ENCODE data around the gene CPEB1. TPM values are rescaled to one million over a fixed set of nuclear protein-coding genes. Genes with fewer than 3 reads are reported as not detected.
A peak's percentile ranks its signal among the peaks of the same experiment; 100 is the strongest.

CPEB1 gene
- total and polyA plus RNA-seq, 2 experiments from 2014 or later: 4.1 to 9.4 TPM

- TF ChIP-seq, protein P1, sequence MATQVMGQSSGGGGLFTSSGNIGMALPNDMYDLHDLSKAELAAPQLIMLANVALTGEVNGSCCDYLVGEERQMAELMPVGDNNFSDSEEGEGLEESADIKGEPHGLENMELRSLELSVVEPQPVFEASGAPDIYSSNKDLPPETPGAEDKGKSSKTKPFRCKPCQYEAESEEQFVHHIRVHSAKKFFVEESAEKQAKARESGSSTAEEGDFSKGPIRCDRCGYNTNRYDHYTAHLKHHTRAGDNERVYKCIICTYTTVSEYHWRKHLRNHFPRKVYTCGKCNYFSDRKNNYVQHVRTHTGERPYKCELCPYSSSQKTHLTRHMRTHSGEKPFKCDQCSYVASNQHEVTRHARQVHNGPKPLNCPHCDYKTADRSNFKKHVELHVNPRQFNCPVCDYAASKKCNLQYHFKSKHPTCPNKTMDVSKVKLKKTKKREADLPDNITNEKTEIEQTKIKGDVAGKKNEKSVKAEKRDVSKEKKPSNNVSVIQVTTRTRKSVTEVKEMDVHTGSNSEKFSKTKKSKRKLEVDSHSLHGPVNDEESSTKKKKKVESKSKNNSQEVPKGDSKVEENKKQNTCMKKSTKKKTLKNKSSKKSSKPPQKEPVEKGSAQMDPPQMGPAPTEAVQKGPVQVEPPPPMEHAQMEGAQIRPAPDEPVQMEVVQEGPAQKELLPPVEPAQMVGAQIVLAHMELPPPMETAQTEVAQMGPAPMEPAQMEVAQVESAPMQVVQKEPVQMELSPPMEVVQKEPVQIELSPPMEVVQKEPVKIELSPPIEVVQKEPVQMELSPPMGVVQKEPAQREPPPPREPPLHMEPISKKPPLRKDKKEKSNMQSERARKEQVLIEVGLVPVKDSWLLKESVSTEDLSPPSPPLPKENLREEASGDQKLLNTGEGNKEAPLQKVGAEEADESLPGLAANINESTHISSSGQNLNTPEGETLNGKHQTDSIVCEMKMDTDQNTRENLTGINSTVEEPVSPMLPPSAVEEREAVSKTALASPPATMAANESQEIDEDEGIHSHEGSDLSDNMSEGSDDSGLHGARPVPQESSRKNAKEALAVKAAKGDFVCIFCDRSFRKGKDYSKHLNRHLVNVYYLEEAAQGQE (IDR thresholded peaks at IDR 0.05; ENCODE audit: unreplicated experiment): no peak
- TF ChIP-seq NANOG (IDR thresholded peaks at IDR 0.05; ENCODE audit: borderline replicate concordance) (no peak), ZNF462 (CRISPR knock-in tag; IDR thresholded peaks at IDR 0.05) (no peak), JUNB (IDR thresholded peaks at IDR 0.05; ENCODE audit: unreplicated experiment) (no peak)
These were observed 52.0 kb downstream of the CPEB1 start (continued) for GRCh38 chr15:82595203-82595602.

DNA sequence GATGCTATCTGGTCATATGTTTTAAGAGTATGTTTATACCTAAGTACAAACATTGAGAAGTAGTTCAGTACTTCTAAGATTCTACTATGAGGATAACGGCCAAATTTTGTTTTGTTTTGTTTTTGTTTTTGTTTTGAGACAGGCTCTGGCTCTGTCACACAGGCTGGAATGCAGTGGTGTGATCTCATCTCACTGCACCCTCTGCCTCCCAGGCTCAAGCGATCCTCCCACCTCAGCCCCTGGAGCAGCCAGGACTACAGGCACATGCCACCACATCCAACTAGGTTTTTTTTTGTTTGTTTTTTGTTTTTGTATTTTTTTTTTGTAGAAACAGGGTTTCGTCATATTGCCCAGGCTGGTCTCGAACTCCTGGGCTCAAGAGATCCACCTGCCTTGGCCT lies 59.4 kb downstream of the CPEB1 start:
- H3K4me1 ChIP-seq (ENCODE audit: insufficient read depth): peaks cover 27% of the 10 kb centered on the region
- H3K36me3 Mint-ChIP-seq (ENCODE audit: low read depth): no peaks in the 10 kb centered on the region
- H3K9me3 Mint-ChIP-seq: no peaks in the 10 kb centered on the region
- no peak overlapping the region for H3K27ac Mint-ChIP-seq
- H4K20me1 ChIP-seq (replicated peaks; ENCODE audit: insufficient read depth): no peaks in the 10 kb centered on the region
- H3K79me2 ChIP-seq (replicated peaks; ENCODE audit: insufficient read depth): no peaks in the 10 kb centered on the region
- ATAC-seq (peak; percentile 63), DNase-seq (ENCODE audit: low spot score) (peak; percentile 29)
- H3K27me3 Mint-ChIP-seq (ENCODE audit: insufficient read depth, low read depth, poor library complexity): no peaks in the 10 kb centered on the region
- peaks cover 29% of the 10 kb centered on the region for H3K4me1 Mint-ChIP-seq
- H3K4me3 Mint-ChIP-seq: no peak overlapping the region
- no peak overlapping the region for H3K4me2 ChIP-seq
- no peaks in the 10 kb centered on the region for H3K36me3 ChIP-seq (ENCODE audit: insufficient read depth)
- H3K27me3 ChIP-seq (ENCODE audit: insufficient read depth): no peaks in the 10 kb centered on the region
- H3K9me2 ChIP-seq (ENCODE audit: insufficient read depth): no peaks in the 10 kb centered on the region
- no peak overlapping the region for H3K27ac ChIP-seq (ENCODE audit: low read depth)
- no peak overlapping the region for H2AFZ ChIP-seq
- no peak overlapping the region for H3K4me3 ChIP-seq
- no peaks in the 10 kb centered on the region for H3F3A ChIP-seq (replicated peaks; ENCODE audit: low read depth)
- TF ChIP-seq NANOG (IDR thresholded peaks at IDR 0.05; ENCODE audit: borderline replicate concordance): no peak
- no peak for TF ChIP-seq ZNF331 (CRISPR knock-in tag; IDR thresholded peaks at IDR 0.05; ENCODE audit: low read depth)
- TF ChIP-seq POLR2AphosphoS5 (IDR thresholded peaks at IDR 0.05; ENCODE audit: low read depth): no peak
- TF ChIP-seq ZNF462 (CRISPR knock-in tag; IDR thresholded peaks at IDR 0.05): no peak
